Endothelial cell of umbilical vein (primary cell): Measurements from ENCODE around the gene CCDC187. TPM values are rescaled to one million over a fixed set of nuclear protein-coding genes. Genes with fewer than 3 reads are reported as not detected.

Experiments
- BruUV-seq: library from RNA; stranded (reverse); fragments of 400-500 nt; replicated peaks from 2 replicates; lab custom pipeline; 2021; lab: Mats Ljungman, UMichigan
- CTCF ChIA-PET: fragments of 300-600, 350-600 bp; sonication (Branson Sonifier 250); formaldehyde crosslinking; loops from one replicate; lab custom pipeline; 2021; ENCODE audit warnings: antibody characterized with exemption, inconsistent platforms; lab: Charles Lee
- POLR2A ChIA-PET: fragments of 300-600, 350-600 bp; sonication (Branson Sonifier 250); formaldehyde crosslinking; loops from one replicate; lab custom pipeline; 2021; ENCODE audit warnings: antibody characterized with exemption, inconsistent platforms; lab: Charles Lee
- DNase-seq: peaks from one replicate; pipeline ENCODE4 v3.0.0-alpha.2; 2011; ENCODE audit warnings: low read depth, low spot score
- FAIRE-seq: peaks from 2 replicates; lab custom pipeline; 2011; peaks lifted over from hg19 to GRCh38; lab: Jason Lieb, UNC
- H2AFZ ChIP-seq: 2 replicates; pipeline ENCODE4 v1.6.0; 2012; ENCODE audit warnings: low read depth, low read length, control low read depth, inconsistent platforms
- H3K27ac ChIP-seq: 2 replicates; pipeline ENCODE4 v1.5.1; 2011; ENCODE audit warnings: low read depth, mild to moderate bottlenecking, control low read depth, low read length, moderate library complexity; ENCODE audit not compliant: insufficient read depth
- H3K27me3 ChIP-seq, 2 experiments: 2 replicates each; pipeline versions ENCODE4 v1.6.0 to v1.6.1; 2011; ENCODE audit warnings: low read length in 2 of 2, mixed read lengths in 1 of 2; ENCODE audit not compliant: control insufficient read depth in 2 of 2, insufficient read depth in 2 of 2
- H3K36me3 ChIP-seq, 2 experiments: 2 replicates in 1 of 2; 3 replicates in 1 of 2; pipeline ENCODE4 v1.5.1; 2011; ENCODE audit warnings: low read length in 2 of 2, mild to moderate bottlenecking in 1 of 2, moderate library complexity in 1 of 2; ENCODE audit not compliant: control insufficient read depth in 2 of 2, insufficient read depth in 2 of 2; ENCODE audit errors: extremely low read depth in 1 of 2
- H3K4me1 ChIP-seq: 3 replicates; pipeline ENCODE4 v1.5.1; 2011; ENCODE audit warnings: mild to moderate bottlenecking, low read length; ENCODE audit not compliant: control insufficient read depth, insufficient read depth; ENCODE audit errors: extremely low read depth
- H3K4me2 ChIP-seq: 2 replicates; pipeline ENCODE4 v1.6.1; 2011; ENCODE audit warnings: low read length, control low read depth, mixed read lengths; ENCODE audit not compliant: insufficient read depth
- H3K4me3 ChIP-seq, 3 experiments: fragments of 200-600 bp in 1 of 3; sonication (generic), shearing (Covaris generic) in 1 of 3; replicated peaks in 1 of 3; 2 replicates each; pipeline ENCODE4 v1.5.1; 2011 to 2016; ENCODE audit warnings: control low read depth in 3 of 3, low read length in 3 of 3, mild to moderate bottlenecking in 2 of 3, inconsistent platforms in 1 of 3, low read depth in 1 of 3, moderate library complexity in 1 of 3; ENCODE audit not compliant: insufficient read depth in 1 of 3
- H3K79me2 ChIP-seq: 2 replicates; pipeline ENCODE4 v1.6.0; 2012; ENCODE audit warnings: low read length, inconsistent platforms; ENCODE audit not compliant: control insufficient read depth, insufficient read depth
- H3K9ac ChIP-seq: replicated peaks from 2 replicates; pipeline ENCODE3; 2011; ENCODE audit warnings: low read length, control low read depth; ENCODE audit not compliant: insufficient read depth; ENCODE audit errors: extremely low read depth
- H3K9me1 ChIP-seq: replicated peaks from 3 replicates; pipeline ENCODE4 v1.6.0; 2011; ENCODE audit warnings: mild to moderate bottlenecking, low read length; ENCODE audit not compliant: control insufficient read depth, insufficient read depth; ENCODE audit errors: extremely low read depth
- H3K9me3 ChIP-seq: replicated peaks from 2 replicates; pipeline ENCODE4 v1.5.1; 2012; ENCODE audit warnings: low read length, inconsistent platforms; ENCODE audit not compliant: control insufficient read depth, insufficient read depth
- H4K20me1 ChIP-seq: replicated peaks from 2 replicates; pipeline ENCODE3; 2011; ENCODE audit warnings: mild to moderate bottlenecking, low read length; ENCODE audit not compliant: control insufficient read depth, insufficient read depth; ENCODE audit errors: extremely low read depth
- EZH2 ChIP-seq: IDR thresholded peaks from 2 replicates; pipeline ENCODE4 v1.6.1; 2012; ENCODE audit warnings: borderline replicate concordance, low read depth, mild to moderate bottlenecking, moderate library complexity, low read length, inconsistent platforms; ENCODE audit not compliant: severe bottlenecking
- FOS ChIP-seq: IDR thresholded peaks from 2 replicates; pipeline ENCODE4 v1.6.1; 2011; ENCODE audit warnings: mild to moderate bottlenecking, low read length, moderate library complexity, borderline replicate concordance; ENCODE audit not compliant: insufficient read depth
- GATA2 ChIP-seq: IDR thresholded peaks from 2 replicates; pipeline ENCODE4 v1.7.0; 2011; ENCODE audit warnings: low read depth, mild to moderate bottlenecking, moderate library complexity, mixed read lengths, low read length; ENCODE audit not compliant: insufficient read length, insufficient read depth
- JUN ChIP-seq: IDR thresholded peaks from 2 replicates; pipeline ENCODE4 v1.6.1; 2011; ENCODE audit warnings: borderline replicate concordance, low read depth; ENCODE audit not compliant: insufficient read length, insufficient read depth
- MYC ChIP-seq: IDR thresholded peaks from one replicate; pipeline ENCODE4 v1.6.1; 2011; ENCODE audit warnings: mild to moderate bottlenecking, low read depth, low read length
- POLR2A ChIP-seq: IDR thresholded peaks from 2 replicates; pipeline ENCODE4 v1.6.1; 2012; ENCODE audit warnings: low read depth, mild to moderate bottlenecking, control low read depth, low read length
- POLR2AphosphoS5 ChIP-seq: IDR thresholded peaks from 2 replicates; pipeline ENCODE4 v1.6.1; 2012; ENCODE audit warnings: low read depth, mild to moderate bottlenecking, control low read depth, low read length, moderate library complexity; ENCODE audit not compliant: insufficient read depth
- dilution Hi-C: fragments of 300-500 bp; cut with MboI; formaldehyde crosslinking; loops from one replicate; pipeline ENCODE4 v1.15.0; 2019; ENCODE audit warnings: low sequenced_read_pairs; ENCODE audit not compliant: extremely low pct_ligation_motif_present
- intact Hi-C: fragments of 100-400 bp; cut with micrococcal nuclease; formaldehyde crosslinking; loops from one replicate; pipeline ENCODE4 v1.10.0; 2022
- polyA plus RNA-seq, 4 experiments: library from polyadenylated mRNA; depleted of rRNA in 3 of 4; stranded (reverse) in 3 of 4; unstranded in 1 of 4; fragments of >200 nt; gene quantifications; 2 replicates each; pipeline versions ENCODE4 v1.2.1 to v1.2.3, GENCODE V29; 2011 to 2012; ENCODE audit warnings: missing spikeins in 1 of 4
- total RNA-seq: library from RNA; stranded (reverse); gene quantifications from 2 replicates; pipeline ENCODE4 v1.2.3, GENCODE V29; 2021
- TF ChIP-seq, protein P1 (sequence below): IDR thresholded peaks from 2 replicates; pipeline ENCODE4 v1.6.1; 2011; ENCODE audit not compliant: insufficient read depth, insufficient read length
- TF ChIP-seq, protein P2 (sequence below), 2 donors: IDR thresholded peaks; 1 replicate in 1 of 2; 2 replicates in 1 of 2; pipeline ENCODE4 v1.5.1; 2011; ENCODE audit warnings: low read length in 2 of 2, mild to moderate bottlenecking in 2 of 2, moderate library complexity in 2 of 2, control low read depth in 1 of 2, inconsistent platforms in 1 of 2, low read depth in 1 of 2; ENCODE audit not compliant: insufficient read depth in 1 of 2; ENCODE audit errors: extremely low read depth in 1 of 2

Gene CCDC187
- total and polyA plus RNA-seq, 2 donors (not counting 3 experiments of a cell fraction or from before 2014, with no cell fraction given), result not detected

GRCh38 chr9:136284311-136284710 lies 19.6 kb downstream of the CCDC187 start:
- Histone ChIP-seq H3K79me2 (no peaks in the 10 kb centered on the region), H3K27me3 (peaks cover 0 to 2% of the 10 kb centered on the region in 2 experiments), H3K36me3 (no peaks in the 10 kb centered on the region), H3K9me1 (no peaks in the 10 kb centered on the region), H3K9me3 (no peaks in the 10 kb centered on the region), H3K9ac (no peak overlapping the region), H3K4me3 (no peak overlapping the region), H3K4me2 (no peak overlapping the region), H3K27ac (no peak overlapping the region), H3K4me1 (no peaks in the 10 kb centered on the region), H2AFZ (no peak overlapping the region), H4K20me1 (no peaks in the 10 kb centered on the region)
- CTCF ChIA-PET, result interaction anchor here (1.0 to 3.8 kb wide), 4 partner anchors 115 to 151 kb away, joined by 7 to 24 read pairs (median 12); no protein-coding TSS in a partner anchor
- POLR2A ChIA-PET, result no interaction called here
- DNase-seq (no peak), FAIRE-seq (no peak)
- TF ChIP-seq EZH2, result no peak
- TF ChIP-seq JUN, result no peak
- no peak for TF ChIP-seq POLR2AphosphoS5
- TF ChIP-seq FOS, result no peak
- TF ChIP-seq POLR2A, result no peak
- TF ChIP-seq MYC, result no peak
- TF ChIP-seq, protein P1, sequence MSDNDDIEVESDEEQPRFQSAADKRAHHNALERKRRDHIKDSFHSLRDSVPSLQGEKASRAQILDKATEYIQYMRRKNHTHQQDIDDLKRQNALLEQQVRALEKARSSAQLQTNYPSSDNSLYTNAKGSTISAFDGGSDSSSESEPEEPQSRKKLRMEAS, result no peak
- TF ChIP-seq, protein P2, sequence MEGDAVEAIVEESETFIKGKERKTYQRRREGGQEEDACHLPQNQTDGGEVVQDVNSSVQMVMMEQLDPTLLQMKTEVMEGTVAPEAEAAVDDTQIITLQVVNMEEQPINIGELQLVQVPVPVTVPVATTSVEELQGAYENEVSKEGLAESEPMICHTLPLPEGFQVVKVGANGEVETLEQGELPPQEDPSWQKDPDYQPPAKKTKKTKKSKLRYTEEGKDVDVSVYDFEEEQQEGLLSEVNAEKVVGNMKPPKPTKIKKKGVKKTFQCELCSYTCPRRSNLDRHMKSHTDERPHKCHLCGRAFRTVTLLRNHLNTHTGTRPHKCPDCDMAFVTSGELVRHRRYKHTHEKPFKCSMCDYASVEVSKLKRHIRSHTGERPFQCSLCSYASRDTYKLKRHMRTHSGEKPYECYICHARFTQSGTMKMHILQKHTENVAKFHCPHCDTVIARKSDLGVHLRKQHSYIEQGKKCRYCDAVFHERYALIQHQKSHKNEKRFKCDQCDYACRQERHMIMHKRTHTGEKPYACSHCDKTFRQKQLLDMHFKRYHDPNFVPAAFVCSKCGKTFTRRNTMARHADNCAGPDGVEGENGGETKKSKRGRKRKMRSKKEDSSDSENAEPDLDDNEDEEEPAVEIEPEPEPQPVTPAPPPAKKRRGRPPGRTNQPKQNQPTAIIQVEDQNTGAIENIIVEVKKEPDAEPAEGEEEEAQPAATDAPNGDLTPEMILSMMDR (IDR thresholded peaks at IDR 0.05; ENCODE audit: extremely low read depth in 1 of 2, insufficient read depth in 1 of 2, low read depth in 1 of 2, low read length in 2 of 2), result no peak
- no peak for TF ChIP-seq GATA2
- intact Hi-C loops (loop anchor here (10.0 kb wide), 2 partner anchors 320 to 680 kb away; partner anchors contain the start of gene UBAC1), dilution Hi-C loops (no loop called here)
- BruUV-seq, result no TSS peak
